ENCODE results near the gene IER5L.
A peak's percentile ranks its signal among the peaks of the same experiment; 100 is the strongest.

IER5L gene

GRCh38 chr9:129160712-129161533, 17.1 kb downstream of the IER5L start:
- DNase-seq: no peak

- DNase-seq: no peak
Observed at GRCh38 chr9:129156163-129156562, 21.9 kb downstream of the IER5L start.

- DNase-seq: no peak
Observed at GRCh38 chr9:129154866-129155477, 23.1 kb downstream of the IER5L start.

GRCh38 chr9:129151469-129151868, 26.6 kb downstream of the IER5L start:
- no peak for DNase-seq

- no peak for DNase-seq
Observed at GRCh38 chr9:129150672-129151211, 27.3 kb downstream of the IER5L start.

- no peak for DNase-seq
Observed at GRCh38 chr9:129150122-129150521, 27.9 kb downstream of the IER5L start.

GRCh38 chr9:129149442-129149841, 28.6 kb downstream of the IER5L start:
- DNase-seq: no peak

- DNase-seq: no peak
Observed at GRCh38 chr9:129148463-129149204, 29.4 kb downstream of the IER5L start.

GRCh38 chr9:129146441-129146941, 31.6 kb downstream of the IER5L start:
- DNase-seq: no peak

- DNase-seq: no peak
Observed at GRCh38 chr9:129145841-129146292, 32.2 kb downstream of the IER5L start.

- DNase-seq: no peak
Observed at GRCh38 chr9:129145316-129145715, 32.7 kb downstream of the IER5L start.

- DNase-seq: peak; percentile 72 to 75
Observed at GRCh38 chr9:129143031-129143927, 34.8 kb downstream of the IER5L start.

GRCh38 chr9:129142138-129142935, 35.7 kb downstream of the IER5L start:
- DNase-seq: no peak

GRCh38 chr9:129141066-129142041, 36.7 kb downstream of the IER5L start:
- peak; percentile 31 to 50 for DNase-seq

- peak in 1 of 2 donors; percentile 20 for DNase-seq
Observed at GRCh38 chr9:129140397-129141065, 37.5 kb downstream of the IER5L start.

- peak; percentile 83 to 87 for DNase-seq
Observed at GRCh38 chr9:129139993-129140396, 38.1 kb downstream of the IER5L start.

GRCh38 chr9:129139233-129139992, 38.6 kb downstream of the IER5L start:
- DNase-seq: peak; percentile 76 to 85

- DNase-seq: no peak
Observed at GRCh38 chr9:129138476-129139232, 39.4 kb downstream of the IER5L start.
